NCI-H82 (cell line): ENCODE measurements around the gene ORMDL3.
"Not testable (repeated sequence)": the region's sequence is repeated elsewhere in the genome, so short reads cannot be mapped to it uniquely, and the experiment has no call there.

Experiments used
- DNase-seq: peaks from one replicate; lab custom pipeline; 2025; lab: John Stamatoyannopoulos, UW

The ORMDL3 gene

DNA sequence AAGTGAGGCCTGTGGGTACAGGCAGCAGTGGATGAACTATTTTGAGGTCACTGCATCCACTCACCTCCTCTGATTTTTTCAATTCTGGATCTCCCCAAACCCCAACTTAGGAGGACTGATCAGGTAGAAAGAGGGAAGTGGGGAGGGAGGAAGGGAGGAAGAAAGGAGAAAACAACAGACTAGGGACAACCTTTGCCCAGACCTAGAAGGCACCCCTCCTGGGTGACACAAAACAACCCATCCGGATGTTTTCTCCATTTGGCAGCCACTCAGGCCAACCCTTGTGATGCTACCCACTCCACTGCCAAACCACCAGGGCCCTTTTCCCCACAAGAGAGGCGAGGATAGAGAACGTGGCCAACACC is 2.7 kb downstream of the ORMDL3 start:
- DNase-seq = no peak

DNA sequence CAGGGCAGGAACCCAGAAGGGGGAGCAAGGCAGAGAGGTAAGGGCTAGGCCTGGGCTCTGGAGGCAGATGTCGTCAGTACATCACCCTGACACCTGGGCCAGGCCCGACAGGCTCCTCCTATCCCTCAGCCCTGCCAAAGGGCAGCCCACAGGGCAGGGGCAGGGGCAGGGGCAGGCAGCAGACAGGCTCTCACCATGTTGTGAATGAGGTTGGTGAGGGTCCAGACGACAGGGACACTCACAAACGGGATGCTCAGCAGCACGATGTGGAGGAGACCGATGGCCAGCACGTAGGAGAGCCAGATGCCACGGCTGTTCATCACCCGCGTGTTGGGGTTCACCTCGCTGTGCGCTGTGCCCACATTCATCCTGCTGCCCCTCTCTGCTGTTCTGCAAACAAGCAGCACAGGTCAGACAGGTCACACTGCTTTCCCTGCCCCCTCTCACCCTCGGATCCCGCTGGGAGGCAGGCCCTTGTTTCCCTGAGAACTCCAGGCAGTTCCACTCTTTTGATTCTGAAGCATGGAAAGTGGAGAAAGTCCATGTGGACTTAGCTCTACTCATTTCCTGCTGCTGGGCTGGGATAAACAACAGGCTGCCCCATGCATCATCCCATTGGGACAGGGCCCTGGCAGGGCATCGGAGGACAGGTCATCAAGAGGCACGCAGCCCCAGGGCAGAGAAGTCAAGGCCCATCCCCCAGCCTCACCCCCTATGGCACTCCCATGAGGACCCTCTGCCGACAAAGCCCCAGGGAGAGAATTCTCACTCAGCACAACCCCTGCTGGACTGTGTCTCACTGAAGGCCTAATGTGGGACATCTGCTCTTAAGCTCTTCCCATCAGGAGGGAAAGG is 3.3 kb downstream of the ORMDL3 start:
- DNase-seq = peak; percentile 11

DNA sequence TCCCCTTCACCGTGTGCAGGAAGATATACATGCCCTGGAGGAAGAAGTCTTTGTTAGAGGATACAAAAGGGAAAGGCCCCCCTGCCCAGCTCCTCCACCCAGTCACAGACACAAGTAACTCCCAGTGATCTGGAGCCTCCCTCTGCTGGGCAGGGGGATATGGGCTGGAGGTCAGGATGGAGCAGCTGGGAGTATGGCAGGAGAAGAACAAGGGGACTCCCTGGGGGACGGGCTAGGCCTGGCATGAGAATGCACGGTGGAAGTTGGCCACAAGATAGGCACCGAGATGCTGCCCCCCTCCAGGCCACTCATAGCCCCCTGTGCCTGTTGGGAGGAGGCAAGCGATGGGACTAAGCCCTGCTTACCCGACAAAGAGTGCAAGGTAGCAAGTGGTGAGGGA is 4.2 kb downstream of the ORMDL3 start:
- DNase-seq = no peak

GRCh38 chr17:39922006-39922405 is 5.4 kb downstream of the ORMDL3 start:
- DNase-seq = no peak

- no peak for DNase-seq
Measured at GRCh38 chr17:39921323-39921722, 6.1 kb downstream of the ORMDL3 start.

GRCh38 chr17:39920218-39921210 is 6.9 kb downstream of the ORMDL3 start:
- DNase-seq = peak; percentile 19

GRCh38 chr17:39919087-39919683 is 8.2 kb downstream of the ORMDL3 start:
- DNase-seq = no peak

DNA sequence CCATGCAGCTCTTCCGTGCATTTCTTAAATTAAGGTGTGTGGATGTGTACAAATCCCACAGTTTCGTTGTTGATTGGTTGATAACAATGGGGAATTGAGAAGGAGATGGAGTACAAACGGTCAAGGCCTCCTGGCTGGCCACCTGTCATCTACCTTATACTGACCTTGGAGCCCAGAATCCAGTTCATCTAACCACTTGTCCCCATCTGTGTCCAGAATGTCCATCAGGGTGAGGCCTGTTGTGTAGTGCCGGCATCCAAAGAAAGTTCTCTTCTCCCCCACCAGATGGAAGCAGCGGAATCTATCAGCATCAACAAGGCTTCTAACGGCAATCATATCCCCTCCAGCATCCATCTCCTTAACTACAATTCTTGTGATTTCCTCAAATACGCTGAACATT is 10.5 kb downstream of the ORMDL3 start:
- peak; percentile 19 for DNase-seq

- no peak for DNase-seq
Measured at GRCh38 chr17:39915559-39915958, 11.8 kb downstream of the ORMDL3 start.

DNA sequence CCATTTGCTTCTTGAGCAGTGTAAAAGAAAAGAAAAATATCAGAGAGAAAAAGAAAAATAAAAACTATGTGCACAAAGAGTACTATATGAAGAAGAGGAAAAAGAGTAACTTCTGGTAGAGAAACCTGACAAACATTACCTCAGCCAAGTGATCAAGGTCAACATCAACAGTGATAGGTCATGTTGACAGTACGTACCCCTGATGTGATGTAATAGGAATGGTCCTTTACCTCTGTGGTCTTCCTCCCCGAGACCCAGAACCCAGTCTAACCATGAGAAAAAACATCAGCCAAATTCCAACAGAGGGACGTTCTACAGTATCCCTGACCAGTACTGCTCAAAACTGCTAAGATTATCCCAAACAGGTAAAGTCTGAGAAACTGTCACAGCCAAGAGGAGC is 13.4 kb downstream of the ORMDL3 start:
- no peak for DNase-seq

DNA sequence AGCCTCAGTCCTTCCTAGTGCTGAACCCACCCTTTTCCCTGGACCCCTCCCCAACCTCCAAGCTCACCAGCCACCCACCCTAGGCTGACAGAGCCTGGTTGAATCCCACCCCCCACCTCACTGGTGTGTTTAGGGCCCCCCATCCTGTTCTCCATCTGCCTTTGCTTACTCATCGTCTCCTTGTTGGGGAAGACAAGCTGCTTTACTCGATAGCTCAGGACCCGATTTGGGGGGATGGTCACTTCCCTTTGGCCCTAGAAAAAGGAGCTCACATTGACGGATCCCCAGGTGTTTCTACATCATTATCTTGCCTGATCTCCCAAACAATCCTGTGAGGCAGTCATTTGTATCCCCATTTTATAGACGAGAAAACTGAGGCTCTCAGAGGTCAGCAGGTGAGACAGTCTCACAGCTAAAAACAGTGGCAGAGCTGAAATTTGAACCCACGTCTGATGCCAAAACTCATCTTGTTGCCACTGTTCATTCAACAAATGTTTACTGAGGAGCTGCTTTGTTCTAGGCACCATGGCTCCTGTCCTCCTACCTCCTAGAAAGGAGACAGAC is 18.5 kb downstream of the ORMDL3 start:
- DNase-seq = no peak

DNA sequence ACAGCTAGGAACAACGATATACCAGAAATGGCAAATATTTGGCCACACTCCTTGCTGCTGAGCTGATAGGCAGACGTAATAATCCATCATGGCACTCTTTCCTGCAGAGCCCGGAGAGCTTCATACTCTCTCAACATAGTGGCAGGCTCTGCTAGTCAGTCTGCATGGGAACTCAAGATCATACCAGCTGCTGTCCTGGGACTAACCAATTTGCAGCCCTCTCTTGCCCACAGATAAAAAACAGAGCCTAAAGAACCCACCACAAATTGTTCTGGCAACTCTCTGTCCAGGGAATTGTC is 22.5 kb downstream of the ORMDL3 start:
- DNase-seq = no peak

DNA sequence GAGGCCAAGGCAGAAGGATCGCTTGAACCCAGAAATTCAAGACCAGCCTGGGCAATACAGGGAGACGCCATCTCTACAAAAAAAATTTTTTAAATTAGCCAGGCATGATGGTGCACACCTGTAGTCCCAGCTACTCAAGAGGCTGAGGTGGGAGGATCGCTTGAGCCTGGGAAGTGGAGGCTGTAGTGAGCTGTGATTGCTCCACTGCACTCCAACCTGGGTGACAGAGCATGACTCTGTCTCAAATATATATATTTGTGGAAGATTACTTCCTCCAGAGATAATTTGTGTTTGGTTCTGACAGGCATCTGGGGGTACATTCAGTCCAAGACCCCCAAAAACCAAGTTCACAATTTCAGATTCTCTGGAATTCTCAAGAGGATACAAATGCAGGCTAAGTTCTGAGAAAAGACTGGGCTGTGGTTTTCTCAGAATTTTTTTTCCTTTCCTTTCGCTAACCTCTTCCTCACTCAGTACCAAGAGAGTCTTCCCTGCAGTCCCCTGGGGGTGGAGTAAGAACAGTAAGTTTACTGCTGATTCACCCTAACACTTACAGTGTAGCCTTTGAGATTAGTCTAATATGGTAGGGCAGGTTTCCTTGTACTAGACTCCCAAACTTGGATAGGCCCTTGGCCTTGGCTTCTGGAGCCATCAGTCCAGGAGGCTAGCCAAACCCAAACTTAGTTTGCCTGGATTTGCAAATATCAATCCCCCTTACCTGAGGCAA is 24.1 kb downstream of the ORMDL3 start:
- DNase-seq = no peak

GRCh38 chr17:39902027-39902426 is 25.4 kb downstream of the ORMDL3 start:
- not testable (repeated sequence) for DNase-seq

DNA sequence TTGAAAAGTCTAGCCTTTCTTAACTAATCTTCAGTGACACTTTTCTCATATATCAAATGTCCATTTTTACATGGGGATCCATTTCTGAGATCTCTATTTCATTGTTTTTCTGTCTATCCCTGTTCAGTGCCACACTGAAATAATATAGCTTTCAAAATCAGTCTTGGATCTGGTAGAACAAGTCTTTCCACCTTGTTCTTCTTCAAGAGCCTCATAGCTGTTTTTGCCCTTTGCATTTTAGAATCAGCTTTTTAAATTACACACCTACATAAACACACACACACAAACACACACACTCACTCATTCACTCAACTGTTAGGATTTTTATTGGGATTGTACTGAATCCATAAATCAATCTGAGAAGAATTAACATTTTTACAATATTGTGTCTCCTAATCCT is 28.2 kb downstream of the ORMDL3 start:
- no peak for DNase-seq

DNA sequence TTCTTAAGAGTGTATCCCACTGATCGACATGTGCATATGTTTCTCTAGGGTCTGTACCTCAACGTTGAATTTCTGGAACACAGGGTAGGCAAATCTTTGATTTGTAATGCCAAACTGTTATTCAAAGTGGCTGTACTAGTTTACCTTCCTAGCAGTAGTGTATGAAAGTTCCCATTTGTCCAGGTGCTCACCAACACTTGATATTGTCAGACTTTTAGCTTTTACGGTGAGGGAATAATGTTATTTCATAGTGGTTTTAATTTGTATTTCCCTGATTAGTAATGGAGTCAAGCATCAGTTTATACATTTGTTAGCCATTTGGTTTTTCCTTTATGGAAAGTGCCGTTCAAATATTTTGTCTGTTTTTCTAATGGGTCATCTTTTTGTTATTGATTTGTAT is 29.3 kb downstream of the ORMDL3 start:
- no peak for DNase-seq

DNA sequence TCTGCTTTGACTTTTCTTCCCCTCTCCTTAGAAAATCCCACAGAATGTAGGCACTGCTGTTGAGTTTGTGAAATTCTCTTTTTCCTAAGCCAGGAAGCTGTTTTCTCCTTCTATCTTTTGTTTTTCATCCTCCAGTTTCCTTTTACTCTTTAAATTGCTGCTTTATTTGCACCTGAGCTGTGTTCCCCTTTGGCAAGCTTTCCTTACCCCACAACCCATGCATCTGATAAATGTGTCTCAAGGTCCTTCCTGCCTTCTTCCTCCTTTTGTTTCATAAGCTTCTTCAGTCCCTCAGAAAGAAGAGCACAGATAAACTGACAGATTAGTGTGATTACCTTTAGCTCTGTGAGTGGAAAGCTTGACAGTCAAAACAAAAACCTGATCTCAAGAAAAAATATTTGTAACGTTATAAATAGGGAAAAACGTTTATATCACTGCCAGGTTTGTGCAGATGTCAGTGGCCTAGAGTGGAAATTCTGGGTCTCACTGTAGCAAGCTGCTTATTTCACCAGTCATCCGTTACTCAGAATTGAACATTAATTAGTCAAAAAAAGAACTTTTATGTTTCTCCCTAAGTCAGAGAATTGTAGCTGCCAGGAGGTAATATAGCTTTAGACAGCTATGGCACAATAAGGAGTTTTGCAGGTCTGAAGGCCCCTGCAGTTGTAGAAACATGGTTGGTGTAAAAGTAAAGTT is 32.6 kb downstream of the ORMDL3 start:
- no peak for DNase-seq

DNA sequence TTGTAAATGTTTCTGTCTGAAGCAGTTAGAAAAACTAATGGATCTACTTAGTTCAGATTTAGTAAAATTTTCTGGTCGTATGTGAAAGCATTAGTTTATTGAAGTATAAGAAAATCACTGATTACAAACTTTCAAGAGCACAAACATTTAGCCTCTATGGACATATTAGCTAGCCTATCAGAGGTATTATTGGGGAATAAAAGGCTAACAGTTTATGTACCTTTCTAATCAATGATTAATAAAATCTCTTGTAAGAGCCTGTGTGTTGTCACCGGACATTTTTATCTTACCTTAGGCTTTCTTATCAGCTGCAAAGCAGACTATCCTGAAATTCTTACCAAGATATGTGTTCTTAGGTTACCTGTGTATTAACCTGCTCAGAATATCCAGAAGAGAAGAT is 38.2 kb downstream of the ORMDL3 start:
- no peak for DNase-seq

DNA sequence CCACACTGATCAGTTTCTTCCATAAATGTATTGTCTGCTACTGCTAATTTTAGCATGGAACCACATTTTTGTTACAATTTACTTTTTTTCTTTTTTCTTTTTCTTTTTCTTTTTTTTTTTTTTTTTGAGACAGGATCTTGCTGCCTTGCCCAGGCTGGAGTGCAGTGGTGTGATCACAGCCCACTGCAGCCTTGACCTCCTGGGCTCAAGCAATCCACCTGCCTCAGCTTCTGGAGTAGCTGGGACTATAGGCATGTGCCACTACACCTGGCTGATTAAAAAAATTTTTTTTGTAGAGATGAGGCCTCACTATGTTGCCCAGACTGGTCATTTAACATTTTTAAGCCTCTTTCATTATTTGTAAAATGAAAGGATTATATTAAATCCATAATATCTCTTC is 40.3 kb downstream of the ORMDL3 start:
- DNase-seq = no peak

GRCh38 chr17:39886102-39886501 is 41.3 kb downstream of the ORMDL3 start:
- DNase-seq = not testable (repeated sequence)

- peak; percentile 35 for DNase-seq
Measured at GRCh38 chr17:39872751-39873150, 54.6 kb downstream of the ORMDL3 start.
